Gastroesophageal sphincter (tissue), 4 donors: Measurements from ENCODE around the gene SLC15A5. TPM values are rescaled to one million over a fixed set of nuclear protein-coding genes. Genes with fewer than 3 reads are reported as not detected.

ENCODE experiments used
- ATAC-seq: fragments of 150-250 bp; one replicate; pipeline ENCODE4 v1.9.1; 2016; ENCODE audit warnings: mild to moderate bottlenecking, moderate library complexity
- H3K27ac ChIP-seq, 4 donors: fragments of 200-600 bp; sonication (generic) in 3 of 4; 1 replicate in 3 of 4; 2 replicates in 1 of 4; pipeline ENCODE4 v1.5.1; 2016 to 2019
- H3K27me3 ChIP-seq: fragments of 200-600 bp; sonication (generic); one replicate; pipeline ENCODE4 v1.5.1; 2019
- H3K36me3 ChIP-seq, 2 donors: fragments of 200-600 bp; sonication (generic); one replicate each; pipeline ENCODE4 v1.5.1; 2019; ENCODE audit warnings: control low read depth in 1 of 2
- H3K4me1 ChIP-seq, 3 donors: fragments of 200-600 bp; sonication (generic); 1 replicate in 2 of 3; 2 replicates in 1 of 3; pipeline ENCODE4 v1.5.1; 2016 to 2019; ENCODE audit warnings: control low read depth in 2 of 3
- H3K4me3 ChIP-seq, 2 donors: fragments of 200-600 bp; sonication (generic); one replicate each; pipeline ENCODE4 v1.5.1; 2019; ENCODE audit warnings: mild to moderate bottlenecking in 1 of 2, moderate library complexity in 1 of 2
- H3K9me3 ChIP-seq, 3 donors: fragments of 200-600 bp; sonication (generic); one replicate each; pipeline ENCODE4 v1.5.1; 2017 to 2019; ENCODE audit warnings: control low read depth in 2 of 3
- CTCF ChIP-seq, 4 experiments: fragments of 200-600 bp in 2 of 4; fragments of 450-650 bp in 2 of 4; sonication (generic) in 1 of 4; IDR thresholded peaks; one replicate each; pipeline ENCODE4 v1.5.1; 2017 to 2019; ENCODE audit warnings: antibody characterized with exemption in 4 of 4, mild to moderate bottlenecking in 2 of 4, moderate library complexity in 2 of 4
- EP300 ChIP-seq: sonication (generic); formaldehyde crosslinking; IDR thresholded peaks from one replicate; pipeline ENCODE4 v1.6.1; 2017; ENCODE audit warnings: antibody characterized with exemption, mild to moderate bottlenecking
- POLR2A ChIP-seq, 2 donors: fragments of 450-650 bp; IDR thresholded peaks; one replicate each; pipeline ENCODE4 v1.6.1; 2017; ENCODE audit warnings: antibody characterized with exemption in 2 of 2, mild to moderate bottlenecking in 2 of 2, moderate library complexity in 1 of 2
- POLR2AphosphoS5 ChIP-seq: sonication (generic); formaldehyde crosslinking; IDR thresholded peaks from one replicate; pipeline ENCODE4 v1.6.1; 2017; ENCODE audit warnings: antibody characterized with exemption
- WGBS, 2 donors: methylation state at CpG; one replicate each; pipeline ENCODE4 v1.1.5; 2018; ENCODE audit warnings: low coverage in 1 of 2; 5-methylcytosine and 5-hydroxymethylcytosine counted together
- total RNA-seq, 4 donors: library from RNA; depleted of rRNA; stranded (reverse); fragments of >200 nt; gene quantifications; one replicate each; pipeline ENCODE4 v1.1.0, GENCODE V29; 2016

Gene SLC15A5
- total RNA-seq, 4 donors from 2014 or later = not detected

GRCh38 chr12:16183541-16183940 is 93.9 kb downstream of the SLC15A5 start:
- peaks cover 9% of the 10 kb centered on the region for H3K27me3 ChIP-seq
- no peaks in the 10 kb centered on the region for H3K4me1 ChIP-seq
- H3K27ac ChIP-seq = no peak overlapping the region
- no peaks in the 10 kb centered on the region for H3K36me3 ChIP-seq
- no peak overlapping the region for H3K4me3 ChIP-seq
- H3K9me3 ChIP-seq = no peaks in the 10 kb centered on the region
- ATAC-seq = no peak
- TF ChIP-seq POLR2AphosphoS5 = no peak
- TF ChIP-seq CTCF (IDR thresholded peaks at IDR 0.05) = no peak
- no peak for TF ChIP-seq POLR2A (IDR thresholded peaks at IDR 0.05)
- TF ChIP-seq EP300 = no peak
- WGBS, 2 donors = 50 to 78% methylated on average over 7 of the region's 7 CpGs

DNA sequence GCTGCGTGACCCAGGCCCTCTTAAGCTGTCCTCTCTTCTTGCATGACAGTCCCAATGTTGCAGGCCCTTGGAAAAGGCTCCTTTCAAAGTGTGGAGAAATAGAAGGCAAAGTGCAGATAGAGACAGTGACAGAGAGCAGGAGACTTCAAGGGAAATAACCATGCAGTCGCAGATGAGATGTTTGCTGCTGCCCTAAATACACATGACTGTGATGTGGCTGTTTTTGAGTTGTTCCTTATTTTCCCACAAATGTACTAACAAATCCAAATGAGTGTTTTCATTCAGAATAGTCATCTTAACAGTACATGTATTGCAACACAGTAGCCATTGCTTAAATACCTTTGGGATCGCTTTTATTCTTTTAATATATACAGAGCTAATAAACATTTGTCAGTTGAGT is 101.6 kb downstream of the SLC15A5 start:
- whole genome bisulfite sequencing, 2 donors = 46 to 78% methylated on average over 2 to 3 of the region's 3 CpGs
- ATAC-seq = peak; percentile 80
- TF ChIP-seq POLR2A (IDR thresholded peaks at IDR 0.05) (no peak), EP300 (no peak), CTCF (IDR thresholded peaks at IDR 0.05) (no peak), POLR2AphosphoS5 (no peak)
- no peak overlapping the region for H3K27ac ChIP-seq
- no peaks in the 10 kb centered on the region for H3K36me3 ChIP-seq
- no peak overlapping the region for H3K4me3 ChIP-seq
- no peaks in the 10 kb centered on the region for H3K4me1 ChIP-seq
- no peaks in the 10 kb centered on the region for H3K9me3 ChIP-seq
- H3K27me3 ChIP-seq = no peaks in the 10 kb centered on the region

DNA sequence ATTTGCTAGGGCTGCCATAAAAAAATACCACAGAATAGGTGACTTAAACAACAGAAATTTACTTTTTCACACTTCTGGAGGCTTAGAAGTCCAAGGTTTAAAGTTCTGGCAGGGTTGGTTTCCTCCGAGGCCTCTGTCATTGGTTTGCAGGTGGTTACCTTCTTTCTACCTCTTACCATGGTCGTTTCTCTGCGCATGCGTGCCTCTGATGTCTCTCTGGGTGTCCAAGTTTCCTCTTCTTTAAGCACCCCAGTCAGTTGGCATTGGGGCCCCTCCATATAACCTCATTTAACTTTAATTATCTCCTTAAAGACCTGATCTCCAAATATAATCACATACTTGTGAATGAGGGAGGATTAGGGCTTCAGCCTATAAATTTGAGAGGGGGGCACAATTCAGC is 103.2 kb downstream of the SLC15A5 start:
- H3K27me3 ChIP-seq = no peaks in the 10 kb centered on the region
- H3K4me1 ChIP-seq = no peaks in the 10 kb centered on the region
- H3K9me3 ChIP-seq = no peaks in the 10 kb centered on the region
- no peak overlapping the region for H3K27ac ChIP-seq
- TF ChIP-seq POLR2AphosphoS5 (no peak), POLR2A (IDR thresholded peaks at IDR 0.05) (no peak), EP300 (no peak), CTCF (IDR thresholded peaks at IDR 0.05) (no peak)
- no peak overlapping the region for H3K4me3 ChIP-seq
- ATAC-seq = no peak
- H3K36me3 ChIP-seq = no peaks in the 10 kb centered on the region
- WGBS, 2 donors = 93 to 96% methylated on average over 4 of the region's 4 CpGs

- no peak for TF ChIP-seq POLR2A (IDR thresholded peaks at IDR 0.05)
- no peak for TF ChIP-seq POLR2AphosphoS5
- no peak for TF ChIP-seq EP300
- TF ChIP-seq CTCF (IDR thresholded peaks at IDR 0.05) = no peak
Measured at GRCh38 chr12:16171348-16171747, 106.1 kb downstream of the SLC15A5 start.

GRCh38 chr12:16168078-16168477 is 109.4 kb downstream of the SLC15A5 start:
- Histone ChIP-seq H3K4me3 (no peak overlapping the region), H3K9me3 (no peaks in the 10 kb centered on the region), H3K36me3 (no peaks in the 10 kb centered on the region), H3K27ac (no peak overlapping the region), H3K27me3 (no peaks in the 10 kb centered on the region), H3K4me1 (no peaks in the 10 kb centered on the region)
- no peak for ATAC-seq
- WGBS, 2 donors = 82 to 94% methylated on average over 3 of the region's 3 CpGs
- TF ChIP-seq CTCF (IDR thresholded peaks at IDR 0.05) (no peak), EP300 (no peak), POLR2A (IDR thresholded peaks at IDR 0.05) (no peak), POLR2AphosphoS5 (no peak)

More at GRCh38 chr12:16171348-16171747, 106.1 kb downstream of the SLC15A5 start:
- Histone ChIP-seq H3K4me3 (no peak overlapping the region), H3K4me1 (no peaks in the 10 kb centered on the region), H3K27me3 (no peaks in the 10 kb centered on the region), H3K27ac (no peak overlapping the region), H3K36me3 (no peaks in the 10 kb centered on the region), H3K9me3 (no peaks in the 10 kb centered on the region)
- 40 to 73% methylated on average over 1 of the region's 2 CpGs for WGBS, 2 donors
- ATAC-seq = no peak
